ENCODE results near the gene AFAP1L1.
"Not testable (repeated sequence)": the region's sequence is repeated elsewhere in the genome, so short reads cannot be mapped to it uniquely, and the experiment has no call there.

AFAP1L1 gene

DNA sequence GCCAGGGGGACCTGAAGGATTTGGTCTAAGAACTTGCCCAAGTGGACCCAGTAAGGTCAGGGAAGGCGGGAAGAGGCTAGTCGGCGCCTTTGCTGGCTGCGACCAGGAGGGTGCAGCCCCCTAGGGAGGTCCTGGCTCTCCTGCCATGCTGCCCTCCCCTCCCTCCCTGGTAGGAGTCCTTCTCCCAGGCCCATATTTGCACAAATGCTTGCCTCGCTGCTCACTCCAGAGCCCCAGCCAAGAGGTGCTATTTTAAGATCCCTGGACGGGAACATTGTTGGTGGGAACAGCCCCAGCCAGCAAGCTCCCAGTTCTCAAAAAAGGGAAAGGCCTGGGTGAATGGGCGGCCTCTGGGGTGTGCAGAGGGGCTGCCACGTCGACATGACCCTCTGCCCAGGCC is 111.7 kb downstream of the AFAP1L1 start:
- TF ChIP-seq, protein P1, sequence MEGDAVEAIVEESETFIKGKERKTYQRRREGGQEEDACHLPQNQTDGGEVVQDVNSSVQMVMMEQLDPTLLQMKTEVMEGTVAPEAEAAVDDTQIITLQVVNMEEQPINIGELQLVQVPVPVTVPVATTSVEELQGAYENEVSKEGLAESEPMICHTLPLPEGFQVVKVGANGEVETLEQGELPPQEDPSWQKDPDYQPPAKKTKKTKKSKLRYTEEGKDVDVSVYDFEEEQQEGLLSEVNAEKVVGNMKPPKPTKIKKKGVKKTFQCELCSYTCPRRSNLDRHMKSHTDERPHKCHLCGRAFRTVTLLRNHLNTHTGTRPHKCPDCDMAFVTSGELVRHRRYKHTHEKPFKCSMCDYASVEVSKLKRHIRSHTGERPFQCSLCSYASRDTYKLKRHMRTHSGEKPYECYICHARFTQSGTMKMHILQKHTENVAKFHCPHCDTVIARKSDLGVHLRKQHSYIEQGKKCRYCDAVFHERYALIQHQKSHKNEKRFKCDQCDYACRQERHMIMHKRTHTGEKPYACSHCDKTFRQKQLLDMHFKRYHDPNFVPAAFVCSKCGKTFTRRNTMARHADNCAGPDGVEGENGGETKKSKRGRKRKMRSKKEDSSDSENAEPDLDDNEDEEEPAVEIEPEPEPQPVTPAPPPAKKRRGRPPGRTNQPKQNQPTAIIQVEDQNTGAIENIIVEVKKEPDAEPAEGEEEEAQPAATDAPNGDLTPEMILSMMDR (IDR thresholded peaks at IDR 0.05; ENCODE audit: low read depth, low read length), result no peak
- H3K4me3 ChIP-seq (ENCODE audit: low read depth, low read length), result no peak overlapping the region

DNA sequence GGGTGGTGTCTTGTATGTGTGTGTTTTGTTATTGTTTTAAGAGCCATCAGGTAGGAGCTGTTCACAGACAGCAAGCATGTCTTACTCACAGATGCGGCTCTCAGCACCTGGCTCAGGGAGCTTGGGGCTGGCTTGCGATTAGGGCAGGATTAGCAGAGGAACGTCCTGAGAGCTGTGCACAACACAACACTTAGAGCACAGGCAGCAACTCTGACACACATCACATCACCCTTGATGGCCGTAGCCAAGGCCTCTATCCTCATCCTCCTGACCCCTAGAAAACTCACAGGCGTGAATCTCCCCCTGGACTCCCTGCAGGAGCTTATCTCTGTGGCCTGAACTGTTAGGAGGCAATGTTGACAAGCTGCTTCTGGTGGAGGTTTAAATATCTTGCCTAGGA is 114.5 kb downstream of the AFAP1L1 start:
- TF ChIP-seq, protein P1 (IDR thresholded peaks at IDR 0.05; ENCODE audit: low read depth, low read length), result no peak
- no peak overlapping the region for H3K4me3 ChIP-seq (ENCODE audit: low read depth, low read length)

DNA sequence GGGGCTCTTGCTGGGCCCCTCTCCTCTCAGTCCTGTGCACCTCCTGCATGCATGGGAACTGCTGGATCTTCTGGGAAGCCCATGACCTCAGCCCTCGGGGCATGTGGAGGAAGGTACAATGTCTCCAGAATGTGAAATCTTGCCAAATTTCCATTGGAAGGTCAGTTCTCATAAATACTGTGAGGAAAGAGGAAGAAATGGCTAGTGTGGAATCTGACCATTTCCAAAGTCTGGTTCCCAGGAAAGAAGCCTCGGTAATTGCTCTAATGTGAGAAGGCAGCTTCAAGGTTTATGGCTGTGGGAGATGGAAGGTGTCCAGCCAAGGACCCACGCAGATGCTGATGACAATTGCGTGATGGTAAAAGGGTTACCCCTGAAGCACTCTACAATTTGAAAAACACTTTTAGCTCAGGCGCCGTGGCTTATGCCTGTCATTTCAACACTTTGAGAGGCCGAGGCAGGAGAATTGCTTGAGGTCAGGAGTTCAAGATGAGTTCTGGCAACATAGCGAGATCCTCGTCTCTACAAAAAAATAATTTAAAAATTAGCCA is 115.5 kb downstream of the AFAP1L1 start:
- TF ChIP-seq, protein P1 (IDR thresholded peaks at IDR 0.05; ENCODE audit: low read depth, low read length), result no peak
- H3K4me3 ChIP-seq (ENCODE audit: low read depth, low read length), result no peak overlapping the region

DNA sequence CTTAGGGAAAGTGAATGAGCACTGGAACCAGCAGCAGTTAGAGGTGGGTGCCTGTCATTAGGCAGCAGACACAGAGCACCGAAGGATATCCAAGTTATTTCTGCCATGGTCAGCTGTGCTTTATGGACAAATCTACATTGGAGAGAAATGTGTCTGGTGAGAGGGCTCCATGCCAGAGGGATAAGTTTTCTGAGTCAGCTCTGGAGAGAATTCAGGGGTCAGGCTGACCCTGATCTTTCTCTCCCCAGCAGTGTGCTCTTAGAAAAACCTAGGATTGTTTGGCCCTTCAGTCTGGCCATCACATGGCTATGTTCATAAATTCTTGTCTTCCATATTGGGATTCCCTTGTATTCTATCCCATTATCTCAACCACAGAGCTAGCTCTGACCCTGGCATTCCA is 116.3 kb downstream of the AFAP1L1 start:
- no peak overlapping the region for H3K4me3 ChIP-seq (ENCODE audit: low read depth, low read length)
- TF ChIP-seq, protein P1 (IDR thresholded peaks at IDR 0.05; ENCODE audit: low read depth, low read length), result no peak

DNA sequence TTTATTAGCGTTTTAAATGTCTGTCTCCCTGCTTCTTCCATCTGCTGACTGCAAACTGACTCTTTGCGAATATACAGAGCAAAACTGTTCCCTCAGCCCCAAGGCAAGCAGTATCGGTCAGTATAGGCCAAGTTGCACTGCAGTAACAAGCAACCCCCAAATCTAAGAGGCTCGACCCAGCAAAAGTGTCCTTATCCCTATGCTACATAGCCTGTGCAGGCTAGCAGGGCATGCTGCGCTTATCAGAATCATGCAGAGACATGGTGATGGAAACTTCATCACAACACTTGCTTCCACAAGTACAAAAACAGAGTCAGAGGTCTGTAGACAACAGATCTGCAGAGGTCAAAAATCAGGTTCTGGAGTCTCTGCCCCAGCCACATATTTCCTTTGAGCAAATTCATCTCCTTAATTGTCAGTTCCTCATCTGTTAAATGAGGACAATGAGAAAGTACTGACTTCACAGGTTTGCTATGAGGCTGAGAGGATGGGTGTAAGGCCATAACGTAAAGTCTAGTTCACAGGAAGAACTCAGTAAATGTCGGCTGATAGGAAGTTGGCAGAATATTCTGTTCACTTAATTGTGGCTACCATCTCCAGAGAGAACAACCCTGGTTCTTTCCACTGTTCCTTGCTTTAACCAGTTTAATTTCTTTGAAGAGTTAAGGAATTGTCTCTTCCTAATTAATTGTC is 117.0 kb downstream of the AFAP1L1 start:
- H3K4me3 ChIP-seq (ENCODE audit: low read depth, low read length), result no peak overlapping the region
- TF ChIP-seq, protein P1 (IDR thresholded peaks at IDR 0.05; ENCODE audit: low read depth, low read length), result no peak

DNA sequence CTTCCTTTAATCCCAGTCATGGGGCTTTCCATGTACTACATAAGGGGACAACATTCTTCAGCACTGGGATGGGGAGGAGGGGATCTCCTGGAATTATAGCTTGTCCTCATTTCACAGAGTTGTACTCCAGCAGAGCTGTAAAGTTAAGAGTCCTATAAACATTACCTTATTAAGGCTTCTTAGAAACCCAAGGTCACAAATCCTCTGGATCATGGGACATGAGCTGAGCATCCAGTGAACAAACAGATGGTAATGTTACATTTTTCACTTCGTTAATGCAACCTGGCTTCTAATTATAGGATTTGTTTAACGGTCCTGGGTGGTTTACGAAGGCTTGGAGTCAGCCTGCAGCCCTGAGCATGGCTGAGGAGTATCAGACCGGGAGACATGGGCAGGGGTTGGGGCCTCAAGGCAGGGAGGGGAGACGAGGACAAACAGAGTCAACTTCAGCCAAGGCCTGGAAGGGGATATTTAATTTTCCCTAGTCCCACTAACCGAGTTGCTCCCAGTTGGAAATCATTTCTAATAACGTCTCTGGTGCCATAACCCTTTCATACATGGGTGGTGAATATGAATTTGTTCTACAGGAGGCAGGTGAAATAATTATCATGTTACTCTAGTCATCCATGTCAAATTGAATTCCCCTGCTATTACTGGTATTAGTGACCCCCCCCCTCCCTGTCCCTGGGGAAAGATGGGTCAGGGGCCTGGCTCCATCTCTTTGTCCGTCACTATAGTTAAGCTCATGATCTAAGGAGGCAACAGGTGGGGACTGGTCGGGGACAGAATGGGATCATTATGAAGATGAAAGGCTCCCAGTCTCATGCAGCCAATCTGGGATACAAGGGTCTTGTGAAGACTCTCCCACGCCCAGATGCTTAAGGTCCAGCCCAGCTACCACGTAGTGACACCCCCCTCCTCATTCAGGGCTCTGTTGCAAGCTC is 118.2 kb downstream of the AFAP1L1 start:
- TF ChIP-seq, protein P1 (IDR thresholded peaks at IDR 0.05; ENCODE audit: low read depth, low read length), result no peak

DNA sequence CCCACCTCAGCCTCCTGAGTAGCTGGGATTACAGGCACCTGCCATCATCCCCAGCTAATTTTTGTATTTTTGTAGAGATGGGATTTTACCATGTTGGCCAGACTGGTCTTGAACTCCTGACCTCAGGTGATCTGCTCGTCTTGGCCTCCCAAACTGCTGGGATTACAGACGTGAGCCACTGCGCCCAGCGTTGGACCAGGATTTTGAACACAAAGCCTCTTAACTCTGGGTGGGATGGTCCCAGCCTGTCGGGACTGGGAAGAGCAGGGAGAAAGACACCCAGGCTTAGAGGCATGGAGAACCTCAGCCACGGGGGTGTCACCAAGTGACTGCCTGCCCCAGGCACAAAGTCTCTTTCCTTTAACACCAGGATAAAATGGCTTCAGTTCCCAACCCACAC is 119.4 kb downstream of the AFAP1L1 start:
- H3K4me3 ChIP-seq (ENCODE audit: low read depth, low read length), result not testable (repeated sequence)

More for the DNA sequence above, 118.2 kb downstream of the AFAP1L1 start:
- no peak overlapping the region for H3K4me3 ChIP-seq (ENCODE audit: low read depth, low read length)
